Activated CD4-positive, alpha-beta T cell treated with anti-CD3 and anti-CD28 coated beads, Interleukin-2, amount 10 ng/mL, durations not matched to agents 24 days and 14 days (primary cell): ENCODE measurements around the gene CYP2A6. TPM values are rescaled to one million over a fixed set of nuclear protein-coding genes. Genes with fewer than 3 reads are reported as not detected.
"Not testable (repeated sequence)": the region's sequence is repeated elsewhere in the genome, so short reads cannot be mapped to it uniquely, and the experiment has no call there.

Experiments
- DNase-seq: peaks from one replicate; pipeline ENCODE4 v3.0.0; 2022
- H3K27ac Mint-ChIP-seq: one replicate; pipeline ENCODE4 v1.8.0; 2022; ENCODE audit warnings: mild to moderate bottlenecking, mixed read lengths
- H3K27me3 Mint-ChIP-seq: one replicate; pipeline ENCODE4 v1.8.0; 2022; ENCODE audit warnings: mixed read lengths
- H3K36me3 Mint-ChIP-seq: one replicate; pipeline ENCODE4 v1.8.0; 2022; ENCODE audit warnings: low read depth, mild to moderate bottlenecking, mixed read lengths
- H3K4me1 Mint-ChIP-seq: one replicate; pipeline ENCODE4 v1.8.0; 2021; ENCODE audit warnings: mixed read lengths
- H3K4me3 Mint-ChIP-seq: one replicate; pipeline ENCODE4 v1.8.0; 2022; ENCODE audit warnings: mild to moderate bottlenecking, moderate library complexity, mixed read lengths
- H3K9me3 Mint-ChIP-seq: one replicate; pipeline ENCODE4 v1.8.0; 2021; ENCODE audit warnings: mixed read lengths
- intact Hi-C: fragments of 100-400 bp; cut with micrococcal nuclease; formaldehyde crosslinking; loops from one replicate; pipeline ENCODE4 v1.15.1; 2023
- total RNA-seq: library from RNA; stranded (reverse); gene quantifications from 2 replicates; pipeline ENCODE4 v1.2.3, GENCODE V29; 2022

CYP2A6 gene
- total RNA-seq, 1 donor from 2014 or later = not detected

DNA sequence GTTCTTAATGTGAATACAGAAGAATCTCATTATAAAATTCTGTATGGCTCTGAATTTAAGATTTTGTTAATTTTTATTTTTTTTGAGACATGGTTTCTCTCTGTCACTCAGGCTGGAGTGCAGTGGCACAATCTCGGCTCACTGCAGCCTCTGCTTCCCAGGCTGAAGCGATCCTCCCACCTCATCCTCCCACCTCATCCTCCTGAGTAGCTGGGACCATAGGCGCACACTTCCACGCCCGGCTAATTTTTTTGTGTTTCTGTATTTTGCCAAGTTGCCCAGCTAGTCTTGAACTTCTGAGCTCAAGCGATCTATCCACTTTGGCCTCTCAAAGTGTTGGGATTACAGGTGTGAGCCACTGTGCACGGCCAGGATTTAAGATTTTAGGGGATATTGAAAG lies 17.5 kb upstream of the CYP2A6 start:
- no peak for DNase-seq
- H3K4me1 Mint-ChIP-seq = no peaks in the 10 kb centered on the region
- intact Hi-C loops = no loop called here
- peaks cover 39% of the 10 kb centered on the region for H3K27me3 Mint-ChIP-seq
- H3K36me3 Mint-ChIP-seq = no peaks in the 10 kb centered on the region
- H3K9me3 Mint-ChIP-seq = peaks cover 6% of the 10 kb centered on the region
- no peak overlapping the region for H3K4me3 Mint-ChIP-seq
- H3K27ac Mint-ChIP-seq = no peak overlapping the region

DNA sequence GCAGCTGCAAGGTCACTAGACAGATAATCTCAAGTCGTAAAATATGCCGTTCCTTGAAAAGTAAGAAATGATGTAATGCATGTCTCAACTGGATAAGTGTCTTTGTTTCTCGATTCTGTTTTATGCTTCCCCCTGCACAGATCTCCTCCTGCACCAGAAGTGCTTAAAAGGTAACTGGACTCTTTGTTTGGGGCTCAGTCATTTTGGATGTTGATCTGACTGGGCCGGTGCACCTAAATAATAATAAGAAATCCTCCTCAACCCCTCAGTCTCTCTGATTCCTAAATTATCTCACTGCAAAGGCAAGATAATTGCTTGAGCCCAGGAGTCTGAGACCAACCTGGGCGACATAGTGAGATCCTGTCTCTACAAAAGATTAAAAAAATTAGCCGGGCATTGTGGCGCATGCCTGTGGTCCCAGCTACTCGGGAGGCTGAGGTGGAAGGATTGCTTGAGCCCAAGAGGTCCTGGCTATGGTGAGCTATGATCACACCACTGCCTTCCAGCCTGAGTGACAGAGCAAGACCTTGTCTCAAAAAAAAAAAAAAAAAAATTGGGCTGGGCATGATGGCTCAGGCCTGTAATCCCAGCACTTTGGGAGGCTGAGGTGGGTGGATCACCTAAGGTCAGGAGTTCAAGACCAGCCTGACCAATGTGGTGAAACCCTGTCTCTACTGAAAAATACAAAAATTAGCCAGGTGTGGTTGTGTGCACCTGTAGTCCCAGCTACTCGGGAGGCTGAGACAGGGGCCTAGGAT lies 14.7 kb upstream of the CYP2A6 start:
- H3K9me3 Mint-ChIP-seq, H3K4me1 Mint-ChIP-seq, H3K36me3 Mint-ChIP-seq, intact Hi-C loops, H3K4me3 Mint-ChIP-seq, H3K27ac Mint-ChIP-seq, DNase-seq: not testable (repeated sequence)
- peaks cover 23% of the 10 kb centered on the region for H3K27me3 Mint-ChIP-seq

DNA sequence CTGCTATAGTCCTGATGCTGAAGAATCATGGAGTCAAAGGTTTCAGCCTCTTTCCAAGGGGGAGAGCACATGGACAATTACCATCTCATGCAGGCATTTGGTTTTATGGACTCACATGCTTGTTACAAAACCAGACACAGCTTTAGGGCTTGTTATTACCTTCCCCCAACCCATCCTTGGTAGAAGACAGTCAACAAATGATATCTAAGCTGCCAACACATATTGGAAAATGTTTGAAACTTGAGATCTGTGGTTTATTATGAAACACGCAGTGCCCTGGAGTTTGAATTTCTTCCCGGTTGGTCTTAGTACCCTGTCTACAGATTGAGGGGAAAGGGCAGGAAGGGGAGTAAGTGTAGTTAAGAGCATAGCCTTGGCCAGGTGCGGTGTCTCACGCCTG lies 12.5 kb upstream of the CYP2A6 start:
- Mint-ChIP-seq H3K4me3 (no peak overlapping the region), H3K4me1 (no peaks in the 10 kb centered on the region), H3K27me3 (peaks cover 13% of the 10 kb centered on the region), H3K27ac (no peak overlapping the region), H3K36me3 (no peaks in the 10 kb centered on the region), H3K9me3 (no peaks in the 10 kb centered on the region)
- intact Hi-C loops = no loop called here
- DNase-seq = no peak

GRCh38 chr19:40862333-40862732 lies 12.1 kb upstream of the CYP2A6 start:
- Mint-ChIP-seq H3K36me3 (no peaks in the 10 kb centered on the region), H3K9me3 (no peaks in the 10 kb centered on the region), H3K4me1 (no peaks in the 10 kb centered on the region), H3K4me3 (no peak overlapping the region), H3K27ac (no peak overlapping the region), H3K27me3 (peaks cover 11% of the 10 kb centered on the region)
- no peak for DNase-seq
- intact Hi-C loops = no loop called here

DNA sequence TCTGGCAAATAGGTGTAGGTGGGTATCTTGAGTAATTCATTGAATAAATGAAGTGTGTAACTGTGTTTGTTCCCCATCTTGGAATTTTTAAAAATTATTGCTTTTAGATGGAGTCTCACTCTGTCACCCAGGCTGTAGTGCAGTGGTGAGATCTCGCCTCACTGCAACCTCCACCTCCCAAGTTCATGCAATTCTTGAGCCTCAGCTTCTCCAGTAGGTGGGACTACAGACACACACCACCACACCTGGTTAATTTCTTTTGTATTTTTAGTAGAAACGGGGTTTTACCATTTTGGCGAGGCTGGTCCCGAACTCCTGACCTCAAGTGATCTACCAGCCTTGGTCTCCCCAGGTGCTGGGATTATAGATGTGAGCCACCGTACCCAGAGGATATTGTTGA lies 7.9 kb upstream of the CYP2A6 start:
- Mint-ChIP-seq H3K36me3 (no peaks in the 10 kb centered on the region), H3K27me3 (peaks cover 6% of the 10 kb centered on the region), H3K27ac (no peak overlapping the region), H3K4me1 (no peaks in the 10 kb centered on the region), H3K9me3 (no peaks in the 10 kb centered on the region), H3K4me3 (no peak overlapping the region)
- no peak for DNase-seq
- intact Hi-C loops = no loop called here

DNA sequence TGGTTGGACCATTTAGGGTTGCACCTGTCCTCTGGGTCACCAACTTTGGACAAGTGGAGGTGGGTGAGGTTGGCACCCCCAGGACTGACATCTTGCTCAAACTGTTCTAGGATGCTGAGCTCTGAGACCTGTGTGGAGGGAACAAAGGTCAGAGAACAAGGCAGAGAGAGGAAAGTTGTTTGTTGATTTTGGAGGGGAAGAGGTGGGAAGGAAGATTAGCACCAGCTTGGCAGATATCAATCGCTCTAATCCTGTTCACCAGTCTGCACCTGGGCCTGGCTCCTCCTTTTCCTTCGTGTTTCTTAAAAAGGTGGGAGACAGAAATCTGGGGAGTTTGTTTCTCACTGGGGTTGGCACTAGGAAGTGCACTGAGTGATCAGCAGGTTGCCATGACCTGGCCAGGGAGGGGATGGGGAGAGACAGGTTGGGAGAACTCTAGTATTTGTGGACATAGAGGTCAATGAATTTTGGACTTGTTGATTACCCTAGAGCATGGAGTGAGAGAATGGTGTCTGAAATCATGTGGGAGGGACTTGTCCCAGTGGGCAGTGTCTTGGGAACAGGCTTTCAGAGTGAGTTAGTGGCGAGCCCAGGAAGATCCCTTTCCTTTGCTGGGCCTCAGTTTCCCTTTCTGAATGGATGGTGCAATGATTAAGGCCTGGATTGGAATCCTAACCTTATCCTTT lies 2.4 kb upstream of the CYP2A6 start:
- H3K27me3 Mint-ChIP-seq = peaks cover 40% of the 10 kb centered on the region
- H3K27ac Mint-ChIP-seq, H3K9me3 Mint-ChIP-seq: not testable (repeated sequence)

DNA sequence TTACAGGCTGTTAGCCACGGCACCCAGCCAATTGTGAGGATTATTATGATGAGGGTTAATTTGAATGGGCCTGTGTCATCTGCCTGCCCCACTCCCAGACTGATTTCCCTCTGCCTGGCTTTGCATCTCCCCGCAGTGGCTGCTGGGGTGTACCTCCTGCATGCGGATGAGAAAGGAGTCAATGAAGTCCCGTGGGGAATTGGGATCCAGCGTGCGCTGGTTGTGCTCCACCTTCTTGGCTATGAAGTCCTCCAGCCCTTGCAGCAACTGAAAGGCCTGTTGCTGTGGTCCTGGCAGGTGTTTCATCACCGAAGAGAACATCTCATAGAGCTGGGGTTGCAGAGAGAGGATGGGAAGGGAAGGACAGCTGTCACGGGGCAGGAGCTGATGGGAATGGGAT lies 3.5 kb downstream of the CYP2A6 start:
- H3K36me3 Mint-ChIP-seq, H3K27ac Mint-ChIP-seq, DNase-seq, intact Hi-C loops, H3K4me3 Mint-ChIP-seq, H3K9me3 Mint-ChIP-seq: not testable (repeated sequence)
- H3K4me1 Mint-ChIP-seq = peaks cover 16% of the 10 kb centered on the region
- peaks cover 48% of the 10 kb centered on the region for H3K27me3 Mint-ChIP-seq

More for the DNA sequence above, 2.4 kb upstream of the CYP2A6 start:
- H3K4me3 Mint-ChIP-seq, H3K36me3 Mint-ChIP-seq, H3K4me1 Mint-ChIP-seq, intact Hi-C loops, DNase-seq: not testable (repeated sequence)

DNA sequence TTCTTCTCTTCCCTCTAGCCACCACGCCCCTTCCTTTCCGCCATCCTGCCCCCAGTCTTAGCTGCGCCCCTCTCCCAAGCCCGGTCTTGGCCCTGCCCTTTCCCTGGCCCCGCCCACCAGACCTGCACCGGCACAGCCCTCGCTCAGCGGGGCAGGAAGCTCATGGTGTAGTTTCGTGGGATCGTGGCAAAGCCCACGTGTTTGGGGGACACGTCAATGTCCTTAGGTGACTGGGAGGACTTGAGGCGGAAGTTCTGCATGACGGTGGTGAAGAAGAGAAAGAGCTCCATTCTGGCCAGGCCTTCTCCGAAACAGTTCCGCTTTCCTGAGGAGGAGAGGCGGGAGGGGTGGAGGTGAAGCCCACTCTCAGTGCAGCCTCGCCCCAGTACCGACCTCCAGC lies 6.6 kb downstream of the CYP2A6 start:
- peaks cover 42% of the 10 kb centered on the region for H3K27me3 Mint-ChIP-seq
- intact Hi-C loops = not testable (repeated sequence)
- DNase-seq = peak; percentile 92

GRCh38 chr19:40842997-40843652 lies 7.1 kb downstream of the CYP2A6 start:
- H3K9me3 Mint-ChIP-seq, intact Hi-C loops, H3K36me3 Mint-ChIP-seq, DNase-seq: not testable (repeated sequence)
- peak overlapping the region; percentile 76 for H3K27ac Mint-ChIP-seq
- H3K4me3 Mint-ChIP-seq = peak overlapping the region; percentile 75
- H3K27me3 Mint-ChIP-seq = peaks cover 39% of the 10 kb centered on the region
- peaks cover 11% of the 10 kb centered on the region for H3K4me1 Mint-ChIP-seq

More for the DNA sequence above, 6.6 kb downstream of the CYP2A6 start:
- peaks cover 11% of the 10 kb centered on the region for H3K4me1 Mint-ChIP-seq
- peak overlapping the region; percentile 75 for H3K4me3 Mint-ChIP-seq
- peak overlapping the region; percentile 76 for H3K27ac Mint-ChIP-seq
- not testable (repeated sequence) for H3K36me3 Mint-ChIP-seq, H3K9me3 Mint-ChIP-seq

- DNase-seq, H3K4me3 Mint-ChIP-seq, H3K9me3 Mint-ChIP-seq, H3K27ac Mint-ChIP-seq, intact Hi-C loops, H3K36me3 Mint-ChIP-seq: not testable (repeated sequence)
- Mint-ChIP-seq H3K27me3 (peaks cover 28% of the 10 kb centered on the region), H3K4me1 (peaks cover 11% of the 10 kb centered on the region)
Measured at GRCh38 chr19:40842012-40842411, 8.2 kb downstream of the CYP2A6 start.

GRCh38 chr19:40838477-40838876 lies 11.8 kb downstream of the CYP2A6 start:
- H3K9me3 Mint-ChIP-seq, H3K4me1 Mint-ChIP-seq, intact Hi-C loops, DNase-seq, H3K36me3 Mint-ChIP-seq, H3K4me3 Mint-ChIP-seq, H3K27ac Mint-ChIP-seq: not testable (repeated sequence)
- peaks cover 23% of the 10 kb centered on the region for H3K27me3 Mint-ChIP-seq

GRCh38 chr19:40836754-40837429 lies 13.4 kb downstream of the CYP2A6 start:
- H3K4me1 Mint-ChIP-seq = peaks cover 6% of the 10 kb centered on the region
- H3K27me3 Mint-ChIP-seq = peaks cover 23% of the 10 kb centered on the region
- peaks cover 2% of the 10 kb centered on the region for H3K36me3 Mint-ChIP-seq
- intact Hi-C loops = no loop called here
- H3K9me3 Mint-ChIP-seq = peaks cover 4% of the 10 kb centered on the region
- H3K27ac Mint-ChIP-seq = no peak overlapping the region
- H3K4me3 Mint-ChIP-seq = no peak overlapping the region
- no peak for DNase-seq

- DNase-seq, H3K4me1 Mint-ChIP-seq, H3K27me3 Mint-ChIP-seq, H3K27ac Mint-ChIP-seq, H3K4me3 Mint-ChIP-seq, H3K36me3 Mint-ChIP-seq, intact Hi-C loops, H3K9me3 Mint-ChIP-seq: not testable (repeated sequence)
Measured at GRCh38 chr19:40833728-40834533, 16.3 kb downstream of the CYP2A6 start.
